A549 (cell line): ENCODE results near the gene ABCF3.

Source experiments
- MAFK ChIP-seq: fragments of 450-650 bp; IDR thresholded peaks from 2 replicates; pipeline ENCODE4 v1.6.1; 2014; ENCODE audit not compliant: partially characterized antibody
- POLR2A ChIP-seq: IDR thresholded peaks from 2 replicates; pipeline ENCODE4 v1.6.1; 2012; ENCODE audit warnings: mild to moderate bottlenecking, low read length
- RARB ChIP-seq: fragments of 250-450 bp; sonication (Bioruptor Pico); IDR thresholded peaks from 2 replicates; pipeline ENCODE4 v1.8.0; 2021; ENCODE audit warnings: mild to moderate bottlenecking, moderate library complexity
- TF ChIP-seq, protein P1 (sequence below): fragments of >200 bp; sonication (Bioruptor Twin); formaldehyde crosslinking; IDR thresholded peaks from 3 replicates; pipeline ENCODE4 v1.5.1; 2016
- TF ChIP-seq, protein P2 (sequence below): fragments of 200-600 bp; sonication (generic); IDR thresholded peaks from 2 replicates; pipeline ENCODE4 v1.6.1; 2016; ENCODE audit warnings: antibody characterized with exemption, mild to moderate bottlenecking, moderate library complexity

DNA sequence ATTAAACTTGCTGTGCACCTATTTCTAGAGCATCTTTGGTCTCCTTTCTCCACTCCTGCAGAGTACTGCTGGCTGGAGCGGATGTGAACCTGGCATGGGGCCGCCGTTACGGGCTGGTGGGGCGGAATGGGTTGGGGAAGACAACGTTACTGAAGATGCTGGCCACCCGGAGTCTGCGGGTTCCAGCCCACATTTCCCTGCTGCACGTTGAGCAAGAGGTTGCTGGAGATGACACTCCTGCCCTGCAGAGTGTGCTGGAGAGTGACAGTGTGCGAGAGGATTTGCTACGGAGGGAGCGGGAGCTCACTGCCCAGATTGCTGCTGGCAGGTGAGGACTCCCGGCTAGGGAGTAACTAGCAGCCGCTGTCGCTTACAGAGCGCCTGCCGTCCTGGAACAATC is 2.1 kb downstream of the ABCF3 start:
- TF ChIP-seq, protein P1, sequence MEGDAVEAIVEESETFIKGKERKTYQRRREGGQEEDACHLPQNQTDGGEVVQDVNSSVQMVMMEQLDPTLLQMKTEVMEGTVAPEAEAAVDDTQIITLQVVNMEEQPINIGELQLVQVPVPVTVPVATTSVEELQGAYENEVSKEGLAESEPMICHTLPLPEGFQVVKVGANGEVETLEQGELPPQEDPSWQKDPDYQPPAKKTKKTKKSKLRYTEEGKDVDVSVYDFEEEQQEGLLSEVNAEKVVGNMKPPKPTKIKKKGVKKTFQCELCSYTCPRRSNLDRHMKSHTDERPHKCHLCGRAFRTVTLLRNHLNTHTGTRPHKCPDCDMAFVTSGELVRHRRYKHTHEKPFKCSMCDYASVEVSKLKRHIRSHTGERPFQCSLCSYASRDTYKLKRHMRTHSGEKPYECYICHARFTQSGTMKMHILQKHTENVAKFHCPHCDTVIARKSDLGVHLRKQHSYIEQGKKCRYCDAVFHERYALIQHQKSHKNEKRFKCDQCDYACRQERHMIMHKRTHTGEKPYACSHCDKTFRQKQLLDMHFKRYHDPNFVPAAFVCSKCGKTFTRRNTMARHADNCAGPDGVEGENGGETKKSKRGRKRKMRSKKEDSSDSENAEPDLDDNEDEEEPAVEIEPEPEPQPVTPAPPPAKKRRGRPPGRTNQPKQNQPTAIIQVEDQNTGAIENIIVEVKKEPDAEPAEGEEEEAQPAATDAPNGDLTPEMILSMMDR = no peak
- TF ChIP-seq, protein P2, sequence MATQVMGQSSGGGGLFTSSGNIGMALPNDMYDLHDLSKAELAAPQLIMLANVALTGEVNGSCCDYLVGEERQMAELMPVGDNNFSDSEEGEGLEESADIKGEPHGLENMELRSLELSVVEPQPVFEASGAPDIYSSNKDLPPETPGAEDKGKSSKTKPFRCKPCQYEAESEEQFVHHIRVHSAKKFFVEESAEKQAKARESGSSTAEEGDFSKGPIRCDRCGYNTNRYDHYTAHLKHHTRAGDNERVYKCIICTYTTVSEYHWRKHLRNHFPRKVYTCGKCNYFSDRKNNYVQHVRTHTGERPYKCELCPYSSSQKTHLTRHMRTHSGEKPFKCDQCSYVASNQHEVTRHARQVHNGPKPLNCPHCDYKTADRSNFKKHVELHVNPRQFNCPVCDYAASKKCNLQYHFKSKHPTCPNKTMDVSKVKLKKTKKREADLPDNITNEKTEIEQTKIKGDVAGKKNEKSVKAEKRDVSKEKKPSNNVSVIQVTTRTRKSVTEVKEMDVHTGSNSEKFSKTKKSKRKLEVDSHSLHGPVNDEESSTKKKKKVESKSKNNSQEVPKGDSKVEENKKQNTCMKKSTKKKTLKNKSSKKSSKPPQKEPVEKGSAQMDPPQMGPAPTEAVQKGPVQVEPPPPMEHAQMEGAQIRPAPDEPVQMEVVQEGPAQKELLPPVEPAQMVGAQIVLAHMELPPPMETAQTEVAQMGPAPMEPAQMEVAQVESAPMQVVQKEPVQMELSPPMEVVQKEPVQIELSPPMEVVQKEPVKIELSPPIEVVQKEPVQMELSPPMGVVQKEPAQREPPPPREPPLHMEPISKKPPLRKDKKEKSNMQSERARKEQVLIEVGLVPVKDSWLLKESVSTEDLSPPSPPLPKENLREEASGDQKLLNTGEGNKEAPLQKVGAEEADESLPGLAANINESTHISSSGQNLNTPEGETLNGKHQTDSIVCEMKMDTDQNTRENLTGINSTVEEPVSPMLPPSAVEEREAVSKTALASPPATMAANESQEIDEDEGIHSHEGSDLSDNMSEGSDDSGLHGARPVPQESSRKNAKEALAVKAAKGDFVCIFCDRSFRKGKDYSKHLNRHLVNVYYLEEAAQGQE = no peak
- no peak for TF ChIP-seq POLR2A
- TF ChIP-seq MAFK = no peak
- TF ChIP-seq RARB (CRISPR knock-in tag) = no peak
